Ishikawa (cell line): ENCODE data around the gene NCOA5.

ENCODE experiments used
- CEBPB ChIP-seq: IDR thresholded peaks from 2 replicates; pipeline ENCODE4 v1.6.1; 2012
- EGR1 ChIP-seq: IDR thresholded peaks from 2 replicates; pipeline ENCODE4 v1.6.1; 2012
- EP300 ChIP-seq: IDR thresholded peaks from 2 replicates; pipeline ENCODE4 v1.6.1; 2012; ENCODE audit warnings: borderline replicate concordance
- FOXM1 ChIP-seq: IDR thresholded peaks from 2 replicates; pipeline ENCODE4 v1.6.1; 2012; ENCODE audit warnings: low read depth, borderline replicate concordance
- TAF1 ChIP-seq: IDR thresholded peaks from 2 replicates; pipeline ENCODE4 v1.6.1; 2012; ENCODE audit warnings: low read depth, mild to moderate bottlenecking
- TF ChIP-seq, protein P1 (sequence below): IDR thresholded peaks from 2 replicates; pipeline ENCODE4 v1.6.1; 2012
- TF ChIP-seq, protein P2 (sequence below): IDR thresholded peaks from 2 replicates; pipeline ENCODE4 v1.6.1; 2012

DNA sequence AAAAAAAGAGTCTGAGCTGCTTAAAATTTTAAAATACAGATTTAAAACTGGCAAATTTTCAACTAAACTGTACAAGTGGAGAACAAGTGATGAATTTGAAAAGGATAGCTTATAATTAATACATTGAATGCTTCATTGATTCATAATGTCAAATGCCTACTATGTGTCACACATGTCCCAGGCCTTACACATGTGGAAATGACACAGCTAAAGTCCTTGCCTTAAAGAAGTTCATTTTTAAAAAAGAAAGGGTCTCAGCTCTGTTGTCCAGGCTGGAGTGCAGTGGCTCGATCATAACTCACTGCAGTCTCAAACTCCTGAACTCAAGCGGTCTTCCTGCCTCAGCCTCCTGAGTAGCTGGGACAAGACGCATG lies 5.0 kb downstream of the NCOA5 start:
- TF ChIP-seq TAF1 (no peak), EGR1 (no peak), FOXM1 (no peak), CEBPB (no peak), EP300 (no peak)
- TF ChIP-seq, protein P1, sequence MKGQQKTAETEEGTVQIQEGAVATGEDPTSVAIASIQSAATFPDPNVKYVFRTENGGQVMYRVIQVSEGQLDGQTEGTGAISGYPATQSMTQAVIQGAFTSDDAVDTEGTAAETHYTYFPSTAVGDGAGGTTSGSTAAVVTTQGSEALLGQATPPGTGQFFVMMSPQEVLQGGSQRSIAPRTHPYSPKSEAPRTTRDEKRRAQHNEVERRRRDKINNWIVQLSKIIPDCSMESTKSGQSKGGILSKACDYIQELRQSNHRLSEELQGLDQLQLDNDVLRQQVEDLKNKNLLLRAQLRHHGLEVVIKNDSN: no peak
- TF ChIP-seq, protein P2, sequence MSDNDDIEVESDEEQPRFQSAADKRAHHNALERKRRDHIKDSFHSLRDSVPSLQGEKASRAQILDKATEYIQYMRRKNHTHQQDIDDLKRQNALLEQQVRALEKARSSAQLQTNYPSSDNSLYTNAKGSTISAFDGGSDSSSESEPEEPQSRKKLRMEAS: no peak
